H1 (cell line): Measurements from ENCODE around the gene SLC35D2. TPM values are rescaled to one million over a fixed set of nuclear protein-coding genes. Genes with fewer than 3 reads are reported as not detected.

Source experiments
- CTCF ChIA-PET: fragments of 300-600 bp; sonication (Branson Sonifier 250); formaldehyde crosslinking; loops from one replicate; lab custom pipeline; 2021; ENCODE audit not compliant: partially characterized antibody; lab: Charles Lee
- POLR2A ChIA-PET: fragments of 300-600 bp; sonication (Branson Sonifier 250); formaldehyde crosslinking; loops from one replicate; lab custom pipeline; 2021; ENCODE audit warnings: inconsistent platforms; ENCODE audit not compliant: partially characterized antibody; lab: Charles Lee
- DNase-seq, 2 experiments: peaks; one replicate each; pipeline versions ENCODE4 v3.0.0 to v3.0.0-alpha.2; 2010 to 2022; ENCODE audit warnings: low spot score in 2 of 2, low read depth in 1 of 2, mixed read lengths in 1 of 2
- FAIRE-seq: peaks from 2 replicates; lab custom pipeline; 2011; peaks lifted over from hg19 to GRCh38; lab: Jason Lieb, UNC
- H2AFZ ChIP-seq: 2 replicates; pipeline ENCODE4 v1.8.1; 2012; ENCODE audit warnings: low read length, inconsistent platforms
- H2AK5ac ChIP-seq: 2 replicates; pipeline ENCODE4 v1.6.1; 2013; ENCODE audit warnings: low read depth, low read length
- H2BK120ac ChIP-seq: replicated peaks from 2 replicates; pipeline ENCODE3; 2013; ENCODE audit warnings: low read depth, low read length, inconsistent platforms
- H2BK12ac ChIP-seq: 2 replicates; pipeline ENCODE4 v1.6.1; 2013; ENCODE audit warnings: low read depth, low read length
- H2BK15ac ChIP-seq: 2 replicates; pipeline ENCODE4 v1.6.1; 2013; ENCODE audit warnings: low read length
- H2BK20ac ChIP-seq: 2 replicates; pipeline ENCODE4 v1.6.1; 2013; ENCODE audit warnings: low read length
- H2BK5ac ChIP-seq: 2 replicates; pipeline ENCODE4 v1.6.1; 2013; ENCODE audit warnings: low read depth, low read length
- H3K14ac ChIP-seq: 2 replicates; pipeline ENCODE4 v1.6.1; 2013; ENCODE audit warnings: inconsistent platforms; ENCODE audit not compliant: insufficient read length
- H3K18ac ChIP-seq: 2 replicates; pipeline ENCODE4 v1.6.1; 2013; ENCODE audit warnings: low read length; ENCODE audit errors: extremely low read depth
- H3K23ac ChIP-seq: 2 replicates; pipeline ENCODE4 v1.6.1; 2013; ENCODE audit warnings: inconsistent platforms; ENCODE audit not compliant: insufficient read length
- H3K23me2 ChIP-seq: 2 replicates; pipeline ENCODE4 v1.6.1; 2013; ENCODE audit warnings: low read depth, low read length
- H3K27ac ChIP-seq: 2 replicates; pipeline ENCODE4 v1.6.1; 2011; ENCODE audit warnings: low read depth, low read length, inconsistent platforms
- H3K27me3 ChIP-seq, 4 experiments: replicated peaks in 1 of 4; 1 replicate in 1 of 4; 2 replicates in 3 of 4; pipeline versions ENCODE4 v1.6.1 to v1.8.1; 2011 to 2013; ENCODE audit warnings: low read length in 3 of 4, mild to moderate bottlenecking in 3 of 4, inconsistent platforms in 2 of 4, mixed read lengths in 2 of 4, moderate library complexity in 1 of 4; ENCODE audit not compliant: control insufficient read depth in 3 of 4, insufficient read depth in 3 of 4; ENCODE audit errors: extremely low read depth in 1 of 4
- H3K36me3 ChIP-seq, 4 experiments: 2 replicates each; pipeline versions ENCODE4 v1.6.1 to v1.8.1; 2011 to 2013; ENCODE audit warnings: mild to moderate bottlenecking in 4 of 4, low read length in 3 of 4, moderate library complexity in 2 of 4, control low read depth in 1 of 4, inconsistent platforms in 1 of 4; ENCODE audit not compliant: insufficient read depth in 4 of 4, control insufficient read depth in 2 of 4
- H3K4ac ChIP-seq: replicated peaks from 2 replicates; pipeline ENCODE3; 2013; ENCODE audit warnings: low read length, low read depth, mixed read lengths, inconsistent platforms; ENCODE audit not compliant: insufficient read length
- H3K4me1 ChIP-seq, 4 experiments: replicated peaks in 1 of 4; 1 replicate in 1 of 4; 2 replicates in 3 of 4; pipeline versions ENCODE4 v1.6.1 to v1.8.1; 2011 to 2013; ENCODE audit warnings: low read length in 3 of 4, inconsistent platforms in 2 of 4, mixed read lengths in 1 of 4; ENCODE audit not compliant: insufficient read depth in 4 of 4, control insufficient read depth in 3 of 4
- H3K4me2 ChIP-seq, 2 experiments: 2 replicates each; pipeline versions ENCODE4 v1.6.1 to v1.8.1; 2011 to 2013; ENCODE audit warnings: low read depth in 2 of 2, low read length in 2 of 2, control low read depth in 1 of 2, inconsistent platforms in 1 of 2, mild to moderate bottlenecking in 1 of 2; ENCODE audit not compliant: insufficient read depth in 1 of 2
- H3K4me3 ChIP-seq, 4 experiments: fragments of 200-600, 300-600 bp in 1 of 4; sonication (generic), shearing (Covaris generic), sonication (Bioruptor Twin) in 1 of 4; 2 replicates each; pipeline versions ENCODE4 v1.5.1 to v1.8.1; 2011 to 2016; ENCODE audit warnings: low read length in 4 of 4, low read depth in 3 of 4, control low read depth in 2 of 4, inconsistent platforms in 2 of 4, mild to moderate bottlenecking in 2 of 4, mixed read lengths in 1 of 4, moderate library complexity in 1 of 4; ENCODE audit not compliant: insufficient read depth in 2 of 4; ENCODE audit errors: extremely low read depth in 1 of 4
- H3K56ac ChIP-seq: replicated peaks from 2 replicates; pipeline ENCODE3; 2013; ENCODE audit warnings: low read depth, mild to moderate bottlenecking, mixed read lengths, low read length, inconsistent platforms; ENCODE audit not compliant: insufficient read length
- H3K79me1 ChIP-seq: 2 replicates; pipeline ENCODE4 v1.6.1; 2013; ENCODE audit warnings: low read depth, low read length, control low read depth
- H3K79me2 ChIP-seq, 2 experiments: 2 replicates each; pipeline versions ENCODE4 v1.6.1 to v1.8.1; 2012 to 2013; ENCODE audit warnings: low read length in 2 of 2, mild to moderate bottlenecking in 2 of 2, inconsistent platforms in 1 of 2; ENCODE audit not compliant: insufficient read depth in 2 of 2, control insufficient read depth in 1 of 2
- H3K9ac ChIP-seq, 4 experiments: replicated peaks in 1 of 4; 1 replicate in 1 of 4; 2 replicates in 3 of 4; pipeline versions ENCODE4 v1.6.1 to v1.8.1; 2011 to 2013; ENCODE audit warnings: low read depth in 3 of 4, low read length in 3 of 4, control low read depth in 2 of 4, mild to moderate bottlenecking in 2 of 4, moderate library complexity in 2 of 4, inconsistent platforms in 1 of 4; ENCODE audit errors: extremely low read depth in 1 of 4
- H3K9me3 ChIP-seq, 2 experiments: 2 replicates each; pipeline versions ENCODE4 v1.6.1 to v1.8.1; 2012 to 2013; ENCODE audit warnings: mild to moderate bottlenecking in 2 of 2, moderate library complexity in 2 of 2, control low read depth in 1 of 2, inconsistent platforms in 1 of 2, low read depth in 1 of 2, low read length in 1 of 2, mixed read lengths in 1 of 2; ENCODE audit not compliant: insufficient read depth in 2 of 2
- H4K20me1 ChIP-seq, 2 experiments: replicated peaks in 1 of 2; 2 replicates each; pipeline versions ENCODE3 to v1.8.1; 2011 to 2013; ENCODE audit warnings: inconsistent platforms in 2 of 2, low read length in 2 of 2, mild to moderate bottlenecking in 1 of 2; ENCODE audit not compliant: insufficient read depth in 2 of 2, control insufficient read depth in 1 of 2
- H4K5ac ChIP-seq: 2 replicates; pipeline ENCODE4 v1.6.1; 2013; ENCODE audit warnings: low read length, low read depth, mixed read lengths, inconsistent platforms; ENCODE audit not compliant: insufficient read length
- H4K8ac ChIP-seq: 2 replicates; pipeline ENCODE4 v1.8.0; 2013; ENCODE audit warnings: mild to moderate bottlenecking, moderate library complexity, low read length, inconsistent platforms; ENCODE audit not compliant: insufficient read depth; ENCODE audit errors: extremely low read depth
- H4K91ac ChIP-seq: replicated peaks from 2 replicates; pipeline ENCODE3; 2013; ENCODE audit warnings: low read length, mixed read lengths, inconsistent platforms; ENCODE audit not compliant: insufficient read length
- CBX8 ChIP-seq: fragments of 300-800, 300-1000 bp; sonication (generic); IDR thresholded peaks from 2 replicates; pipeline ENCODE4 v1.7.1; 2016; ENCODE audit warnings: low read depth, low read length, borderline replicate concordance
- CHD1 ChIP-seq: IDR thresholded peaks from 2 replicates; pipeline ENCODE4 v1.6.1; 2012; ENCODE audit warnings: low read depth, low read length, improper control_type of control experiment
- CREB1 ChIP-seq: IDR thresholded peaks from 2 replicates; pipeline ENCODE4 v1.6.1; 2012; ENCODE audit warnings: inconsistent platforms
- CTBP2 ChIP-seq: IDR thresholded peaks from 2 replicates; pipeline ENCODE4 v1.7.0; 2011; ENCODE audit warnings: borderline replicate concordance, mild to moderate bottlenecking, moderate library complexity, mixed read lengths, low read length; ENCODE audit not compliant: insufficient read depth, insufficient read length
- GABPA ChIP-seq: IDR thresholded peaks from 2 replicates; pipeline ENCODE4 v1.6.1; 2011; ENCODE audit warnings: mild to moderate bottlenecking, low read length, moderate library complexity, borderline replicate concordance; ENCODE audit not compliant: insufficient read depth
- HDAC2 ChIP-seq, 2 experiments: fragments of 300-600 bp in 1 of 2; sonication (generic) in 1 of 2; IDR thresholded peaks; 2 replicates each; pipeline ENCODE4 v1.6.1; 2011 to 2012; ENCODE audit warnings: low read depth in 2 of 2, low read length in 2 of 2, mild to moderate bottlenecking in 2 of 2, moderate library complexity in 2 of 2, borderline replicate concordance in 1 of 2, inconsistent platforms in 1 of 2
- TBP ChIP-seq: IDR thresholded peaks from 2 replicates; pipeline ENCODE4 v1.6.1; 2011; ENCODE audit warnings: low read depth, low read length, improper control_type of control experiment
- WGBS, 2 experiments: shearing (Covaris generic) in 1 of 2; methylation state at CpG; one replicate each; pipeline versions ENCODE4 v1.1.6 to v1.1.7; 2013 to 2015; ENCODE audit warnings: low lambda C conversion rate in 2 of 2, mixed read lengths in 2 of 2, inconsistent platforms in 1 of 2, low coverage in 1 of 2, missing lambda C conversion rate in 1 of 2; ENCODE audit not compliant: insufficient replicate concordance in 2 of 2, insufficient coverage in 1 of 2, insufficient read length in 1 of 2; ENCODE audit errors: extremely low coverage in 1 of 2, missing lambda C conversion rate in 1 of 2; 5-methylcytosine and 5-hydroxymethylcytosine counted together
- polyA plus RNA-seq, 7 experiments: library from polyadenylated mRNA; depleted of rRNA in 3 of 7; stranded (reverse) in 5 of 7; unstranded in 2 of 7; fragments of >200 nt in 5 of 7; fragments of 200-250 nt in 2 of 7; gene quantifications; 1 replicate in 5 of 7; 2 replicates in 1 of 7; 4 replicates in 1 of 7; pipeline versions ENCODE4 v1.2.1 to v1.2.3, GENCODE V29; 2011 to 2013; ENCODE audit warnings: missing spikeins in 2 of 7, mixed read lengths in 2 of 7
- total RNA-seq: library from RNA; stranded (reverse); fragmentation: NEBNext Ultra II Directional; extraction: Animal tissue kit (Norgen Biotek cat#: 25700); gene quantifications from 2 replicates; pipeline ENCODE4 v1.2.1, GENCODE V29; 2021
- TF ChIP-seq, protein P1 (sequence below): IDR thresholded peaks from 2 replicates; pipeline ENCODE4 v1.6.1; 2011; ENCODE audit warnings: low read length, improper control_type of control experiment

SLC35D2 gene
- total and polyA plus RNA-seq, 2 of the 8 experiments (the other 6 are each of a cell fraction or from before 2014, with no cell fraction given): 9.6 to 11.5 TPM

DNA sequence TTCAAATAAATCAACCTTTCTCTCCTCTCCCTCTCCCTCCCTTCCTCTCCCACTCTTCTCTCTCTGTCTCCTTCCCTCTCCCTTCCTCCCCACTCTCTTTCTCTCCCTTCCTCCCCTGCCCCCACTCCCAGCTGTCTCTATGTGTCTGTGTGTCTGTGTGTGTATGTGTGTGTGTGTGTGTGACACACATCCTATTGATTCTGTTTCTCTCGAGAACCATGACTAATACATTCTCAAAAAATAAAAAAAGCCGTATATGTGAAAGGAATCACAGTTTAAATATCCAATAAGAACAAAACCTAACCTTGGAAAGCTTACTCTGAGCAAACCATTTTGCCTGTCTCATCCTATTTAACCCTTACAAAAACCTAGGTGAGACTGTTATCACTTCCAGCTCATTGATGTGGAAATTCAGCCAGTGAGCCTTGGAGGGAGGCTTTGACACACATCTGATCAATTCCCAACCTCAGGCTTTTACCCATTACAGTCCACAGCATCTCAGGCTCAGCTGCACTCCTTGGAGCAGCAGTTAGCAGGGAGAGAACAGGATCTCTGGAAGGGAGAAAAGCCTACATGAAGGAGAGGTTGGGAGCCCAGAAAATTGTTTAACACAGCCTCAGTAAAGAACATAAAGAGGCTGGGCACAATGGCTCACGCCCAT is 89.9 kb downstream of the SLC35D2 start:
- H3K23ac ChIP-seq: no peak overlapping the region
- H3K4me2 ChIP-seq: no peak overlapping the region
- no peaks in the 10 kb centered on the region for H4K20me1 ChIP-seq
- ChIA-PET POLR2A (no interaction called here), CTCF (interaction anchor here (0.5 to 3.4 kb wide), 6 partner anchors 11 to 76 kb away, joined by 3 to 11 read pairs (median 3); no protein-coding TSS in a partner anchor)
- peak overlapping the region; percentile 56; the same call in 1 of the 2 replicates for H2BK12ac ChIP-seq
- no peak overlapping the region for H2AFZ ChIP-seq
- no peaks in the 10 kb centered on the region for H3K36me3 ChIP-seq
- no peaks in the 10 kb centered on the region; the same call in 1 of the 2 replicates for H3K23me2 ChIP-seq
- H2BK20ac ChIP-seq: no peak overlapping the region
- peak; percentile 36 for FAIRE-seq
- H3K56ac ChIP-seq: no peak overlapping the region
- H2BK5ac ChIP-seq: no peak overlapping the region
- H3K4me1 ChIP-seq: peaks cover 0 to 5% (median 0%) of the 10 kb centered on the region in 4 experiments; a peak in 2 of 7 replicates
- no peak overlapping the region for H3K14ac ChIP-seq
- no peaks in the 10 kb centered on the region for H3K79me2 ChIP-seq
- no peak overlapping the region; the same call in 1 of the 2 replicates for H2AK5ac ChIP-seq
- no peaks in the 10 kb centered on the region for H3K79me1 ChIP-seq
- no peak overlapping the region for H3K27ac ChIP-seq
- no peaks in the 10 kb centered on the region for H3K9me3 ChIP-seq
- DNase-seq: no peak
- 71% methylated on average over 3 of the region's 3 CpGs; no CpG with 5 or more reads in 1 of the 2 experiments for WGBS, 2 experiments
- H3K4ac ChIP-seq: no peak overlapping the region
- no peak overlapping the region for H3K9ac ChIP-seq
- no peak overlapping the region for H3K4me3 ChIP-seq
- no peak overlapping the region for H2BK120ac ChIP-seq
- H3K18ac ChIP-seq: no peak overlapping the region
- no peak overlapping the region for H2BK15ac ChIP-seq
- H4K5ac ChIP-seq: no peak overlapping the region
- no peak overlapping the region for H4K8ac ChIP-seq
- no peak overlapping the region for H4K91ac ChIP-seq
- no peaks in the 10 kb centered on the region for H3K27me3 ChIP-seq
- TF ChIP-seq CTBP2: no peak
- TF ChIP-seq, protein P1, sequence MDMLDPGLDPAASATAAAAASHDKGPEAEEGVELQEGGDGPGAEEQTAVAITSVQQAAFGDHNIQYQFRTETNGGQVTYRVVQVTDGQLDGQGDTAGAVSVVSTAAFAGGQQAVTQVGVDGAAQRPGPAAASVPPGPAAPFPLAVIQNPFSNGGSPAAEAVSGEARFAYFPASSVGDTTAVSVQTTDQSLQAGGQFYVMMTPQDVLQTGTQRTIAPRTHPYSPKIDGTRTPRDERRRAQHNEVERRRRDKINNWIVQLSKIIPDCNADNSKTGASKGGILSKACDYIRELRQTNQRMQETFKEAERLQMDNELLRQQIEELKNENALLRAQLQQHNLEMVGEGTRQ: no peak
- TF ChIP-seq CHD1: no peak
- no peak for TF ChIP-seq GABPA
- TF ChIP-seq CREB1: no peak
- TF ChIP-seq HDAC2 (IDR thresholded peaks at IDR 0.05; ENCODE audit: borderline replicate concordance in 1 of 2, low read depth in 2 of 2, low read length in 2 of 2): no peak
- no peak for TF ChIP-seq CBX8
- no peak for TF ChIP-seq TBP
